Activated CD8-positive, alpha-beta memory T cell treated with anti-CD3 and anti-CD28 coated beads for 4 hours (primary cell): ENCODE measurements around the gene PARP16.

ENCODE experiments used
- DNase-seq, 2 donors: peaks; one replicate each; pipeline ENCODE4 v3.0.0-alpha.2; 2020; ENCODE audit warnings: low read depth in 2 of 2

Gene PARP16

DNA sequence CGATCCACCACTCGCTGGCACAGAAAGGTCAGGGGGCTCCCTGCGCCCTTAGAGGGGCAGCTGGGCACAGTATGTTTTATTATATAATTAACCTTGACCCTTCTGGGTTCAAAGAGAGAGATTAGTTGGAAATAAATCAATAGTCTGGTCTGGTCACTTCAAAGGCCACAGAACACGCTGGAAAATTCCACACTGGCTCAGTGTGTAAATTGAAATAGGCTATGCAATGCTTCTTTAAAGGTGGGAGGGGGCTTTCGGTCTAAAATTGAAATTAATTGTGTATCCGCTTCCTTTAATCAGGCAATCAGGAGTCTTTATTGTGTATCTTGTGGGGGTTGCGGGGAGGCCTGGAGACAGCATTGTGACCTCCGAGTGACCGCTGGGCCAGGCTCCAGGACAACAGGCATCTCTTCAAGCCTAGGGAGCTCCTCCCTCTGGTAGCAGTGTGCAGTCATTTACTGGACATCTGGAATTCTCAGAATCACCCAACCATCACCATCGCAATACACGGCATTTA, 25.8 kb upstream of the PARP16 start:
- DNase-seq, result no peak

DNA sequence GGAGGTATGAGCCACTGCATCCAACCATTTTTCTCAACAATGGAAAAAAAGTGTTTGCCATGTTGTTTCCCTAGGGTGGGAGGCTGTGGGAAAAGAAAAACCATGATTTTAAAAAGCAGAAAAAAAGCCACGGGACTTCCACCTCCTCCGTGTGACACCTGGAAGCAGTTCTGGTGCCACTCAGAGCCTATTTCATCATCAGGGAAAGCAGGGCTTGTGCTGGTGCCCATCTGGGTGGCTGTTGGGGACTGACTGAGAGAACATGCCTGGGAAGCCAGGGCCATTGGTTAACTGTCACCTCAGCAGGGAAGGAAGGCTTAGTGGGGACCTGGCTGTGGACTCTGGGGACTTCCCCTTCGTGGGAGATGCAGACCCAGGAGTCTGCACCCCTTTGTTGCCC, 25.1 kb upstream of the PARP16 start:
- no peak for DNase-seq

DNA sequence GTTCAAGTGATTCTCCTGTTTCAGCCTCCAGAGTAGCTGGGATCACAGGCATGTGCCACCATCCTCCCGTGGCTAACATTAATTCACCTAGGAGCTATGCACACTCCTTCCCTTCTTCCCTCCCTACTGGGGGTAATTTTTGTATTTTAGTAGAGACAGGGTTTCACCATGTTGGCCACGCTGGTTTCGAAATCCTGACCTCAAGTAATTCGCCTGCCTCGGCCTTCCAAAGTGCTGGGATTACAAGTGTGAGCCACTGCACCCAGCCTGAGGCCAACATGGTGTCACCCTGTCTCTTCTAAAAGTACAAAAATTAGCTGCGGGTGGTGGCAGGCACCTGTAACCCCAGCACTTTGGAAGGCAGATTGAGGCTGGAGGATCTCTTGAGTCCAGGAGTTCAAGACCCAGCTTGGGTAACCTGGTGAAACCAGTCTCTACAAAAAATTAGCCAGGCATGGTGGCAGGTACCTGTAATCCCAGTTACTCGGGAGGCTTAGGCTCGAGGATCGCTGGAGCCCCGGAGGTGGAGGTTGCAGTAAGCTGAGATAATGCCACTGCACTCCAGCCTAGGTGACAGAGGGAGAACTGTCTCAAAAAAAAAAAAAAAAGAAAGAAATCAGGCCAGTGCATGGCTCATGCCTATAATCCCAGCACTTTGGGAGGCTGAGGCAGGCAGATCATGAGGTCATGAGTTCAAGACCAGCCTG, 23.9 kb upstream of the PARP16 start:
- no peak for DNase-seq

DNA sequence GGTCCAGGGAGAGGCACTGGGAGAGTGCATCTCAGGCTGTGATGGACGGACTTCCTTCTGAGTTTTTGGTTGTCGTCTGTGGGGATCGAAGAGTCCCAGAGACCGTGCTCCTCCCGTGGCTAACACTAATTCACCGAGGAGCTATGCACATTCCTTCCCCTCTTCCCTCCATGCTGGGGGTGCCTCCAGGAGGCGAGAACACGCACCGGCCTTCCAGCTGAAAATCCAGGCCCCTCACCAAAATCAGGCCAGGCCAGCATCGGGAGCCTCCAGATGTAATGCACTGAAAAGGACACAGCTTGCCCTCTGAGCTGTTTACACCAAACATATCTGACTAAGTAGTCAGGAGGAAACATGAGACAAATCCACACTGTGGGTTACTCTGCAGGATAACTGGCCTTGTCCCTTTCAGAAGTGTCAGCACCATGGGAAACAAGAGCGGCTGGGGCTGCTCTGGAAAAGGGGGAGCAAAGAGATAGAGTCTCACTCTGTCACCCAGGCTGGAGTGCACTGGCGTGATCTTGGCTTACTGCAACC, 23.3 kb upstream of the PARP16 start:
- no peak for DNase-seq

DNA sequence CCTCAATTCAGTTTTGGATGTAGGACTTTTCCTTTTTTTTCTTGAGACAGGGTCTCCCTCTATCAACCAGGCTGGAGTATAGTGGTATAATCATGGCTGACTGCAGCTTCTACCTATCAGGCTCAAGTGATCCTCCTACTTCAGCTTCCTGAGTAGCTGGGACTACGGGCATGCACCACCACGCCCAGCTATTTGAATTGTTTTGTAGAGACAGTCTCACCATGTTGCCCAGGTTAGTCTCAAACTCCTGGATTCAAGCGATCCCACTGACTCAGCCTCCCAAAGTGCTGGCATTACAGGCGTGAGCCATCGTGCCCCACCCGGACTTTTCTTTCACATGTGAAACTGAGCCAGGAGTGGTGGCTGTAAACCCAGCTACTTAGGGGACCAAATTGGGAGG, 21.3 kb upstream of the PARP16 start:
- DNase-seq, result no peak

DNA sequence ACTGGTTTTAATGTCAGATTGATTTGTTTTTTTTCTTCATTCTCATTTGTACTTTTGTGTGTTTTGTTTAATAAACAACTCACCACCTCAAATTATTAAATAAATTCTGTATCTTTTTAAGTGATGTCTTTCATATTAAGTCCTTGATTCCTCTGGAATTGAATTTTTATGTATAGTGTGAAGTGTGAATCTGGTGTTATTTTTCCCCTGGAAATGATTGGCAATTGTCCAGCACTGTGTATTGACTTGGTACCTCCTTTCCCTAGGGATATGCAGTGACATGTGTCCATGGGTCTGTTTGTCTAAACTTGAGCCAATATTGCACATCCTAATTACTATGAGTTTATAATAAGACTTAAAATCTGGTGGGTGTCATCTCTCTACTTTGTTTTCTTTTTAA, 19.9 kb upstream of the PARP16 start:
- DNase-seq, result no peak

DNA sequence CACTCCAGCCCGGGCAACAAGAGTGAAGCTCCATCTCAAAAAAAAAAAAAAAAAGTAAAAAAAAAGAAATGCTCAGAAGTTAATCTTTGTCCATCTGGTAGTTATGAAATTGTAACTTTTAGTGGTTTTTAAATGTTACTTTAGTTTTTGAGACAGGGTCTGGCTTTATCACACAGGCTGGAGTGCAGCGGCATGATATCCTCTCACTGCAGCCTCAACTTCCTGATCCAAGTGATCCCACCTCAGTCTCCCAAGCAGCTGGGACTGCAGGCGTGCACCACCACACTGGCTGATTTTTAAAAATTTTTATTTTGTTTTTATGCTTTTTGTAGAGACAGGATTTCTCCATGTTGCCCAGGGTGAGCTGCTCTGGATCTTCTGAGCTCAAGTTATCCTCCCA, 19.1 kb upstream of the PARP16 start:
- no peak for DNase-seq

DNA sequence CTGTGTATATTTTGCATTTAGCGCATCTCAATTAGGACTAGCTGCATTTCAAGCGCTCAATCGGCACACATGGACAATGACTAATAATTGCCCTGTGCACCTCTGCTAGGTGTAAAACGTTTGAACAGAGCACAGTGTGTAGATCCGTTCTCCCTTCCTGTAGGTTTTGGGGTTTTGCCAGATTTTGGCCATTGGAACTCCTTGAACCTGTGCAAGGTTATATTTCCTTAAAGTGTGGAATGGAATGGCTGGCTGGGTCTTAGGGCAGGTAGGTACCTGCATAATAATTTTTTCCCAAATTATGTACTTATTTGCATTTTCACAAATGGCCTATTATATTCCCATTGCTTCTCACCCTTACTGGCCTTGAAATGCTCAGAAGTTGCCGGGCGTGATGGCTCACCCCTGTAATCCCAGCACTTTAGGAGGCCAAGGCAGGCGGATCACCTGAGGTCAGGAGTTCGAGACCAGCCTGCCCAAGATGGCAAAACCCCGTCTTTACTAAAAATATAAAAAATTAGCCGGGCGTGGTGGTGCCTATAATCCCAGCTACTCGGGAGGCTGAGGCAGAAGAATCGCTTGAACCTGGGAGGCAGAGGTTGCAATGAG, 18.6 kb upstream of the PARP16 start:
- no peak for DNase-seq

DNA sequence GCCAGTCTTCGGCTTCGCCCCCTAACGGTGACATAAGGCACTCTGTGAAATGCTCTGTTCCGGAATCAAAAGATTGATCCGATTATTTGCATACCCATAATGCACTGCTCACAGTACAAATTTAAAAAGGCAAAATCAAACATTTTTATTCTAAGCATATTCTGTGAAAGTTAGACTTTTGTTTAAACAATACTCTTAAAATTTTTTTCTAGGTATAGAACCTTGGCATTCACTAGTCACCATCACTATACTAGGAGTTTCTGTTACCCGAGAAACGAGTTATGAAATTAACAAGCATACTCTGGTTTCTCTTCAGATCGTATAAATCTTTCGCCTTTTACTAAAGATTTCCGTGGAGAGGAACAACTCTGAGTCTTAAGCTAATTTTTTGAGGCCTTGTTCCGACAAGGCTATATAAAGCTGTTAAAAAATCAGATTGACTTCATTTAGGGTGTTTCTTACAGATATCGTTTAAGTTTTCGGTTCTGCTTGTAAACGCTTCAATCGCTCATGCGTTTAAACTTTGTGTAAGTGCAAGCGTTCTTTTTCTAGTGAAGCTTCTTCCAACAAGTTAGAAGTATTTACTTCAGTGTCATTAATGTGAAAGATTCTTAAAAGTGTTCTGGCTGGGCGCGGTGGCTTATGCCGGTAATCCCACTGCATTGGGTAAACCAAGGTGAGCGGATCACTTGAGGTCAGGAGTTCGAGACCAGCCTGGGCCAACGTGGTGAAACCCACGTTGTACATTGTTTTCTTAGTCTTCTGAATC, 17.9 kb upstream of the PARP16 start, which contains the start of gene RNU5B-1:
TSS of gene RNU5B-1 (plus strand) at position 297 of the 769 bp plus-strand sequence.
- DNase-seq, result peak; percentile 46 to 59

DNA sequence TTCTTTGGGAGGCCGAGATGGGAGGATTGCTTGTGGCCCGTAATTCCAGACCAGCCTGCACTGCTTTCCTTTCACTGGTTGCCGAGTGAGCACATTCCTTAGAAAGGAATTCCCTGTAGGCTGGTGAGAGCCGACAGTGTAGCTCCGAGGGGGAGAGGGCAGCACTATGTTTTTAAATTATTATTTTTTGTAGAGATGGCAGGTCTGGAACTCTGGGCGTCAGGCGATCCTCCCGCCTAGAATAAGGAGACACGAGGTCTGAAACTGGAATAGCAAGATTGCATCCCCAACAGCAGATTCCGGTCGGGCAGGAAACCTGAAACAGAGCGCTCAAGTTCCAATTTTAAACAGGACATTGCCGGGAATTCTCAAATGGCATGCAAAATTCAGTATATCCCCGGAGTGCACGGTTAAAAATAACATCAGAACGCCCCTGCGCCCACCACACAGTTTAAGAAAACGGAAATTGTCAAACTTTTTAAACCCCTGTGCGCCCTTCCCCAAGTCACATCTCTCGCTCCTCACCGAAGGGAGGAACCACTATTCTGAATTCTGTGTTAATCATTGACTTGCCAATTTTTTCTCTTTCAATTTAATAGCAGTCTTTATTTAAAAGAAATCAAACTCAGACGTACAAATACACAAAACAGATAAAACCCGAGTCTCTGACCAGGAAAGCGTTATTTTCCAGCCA, 17.2 kb upstream of the PARP16 start:
- no peak for DNase-seq

DNA sequence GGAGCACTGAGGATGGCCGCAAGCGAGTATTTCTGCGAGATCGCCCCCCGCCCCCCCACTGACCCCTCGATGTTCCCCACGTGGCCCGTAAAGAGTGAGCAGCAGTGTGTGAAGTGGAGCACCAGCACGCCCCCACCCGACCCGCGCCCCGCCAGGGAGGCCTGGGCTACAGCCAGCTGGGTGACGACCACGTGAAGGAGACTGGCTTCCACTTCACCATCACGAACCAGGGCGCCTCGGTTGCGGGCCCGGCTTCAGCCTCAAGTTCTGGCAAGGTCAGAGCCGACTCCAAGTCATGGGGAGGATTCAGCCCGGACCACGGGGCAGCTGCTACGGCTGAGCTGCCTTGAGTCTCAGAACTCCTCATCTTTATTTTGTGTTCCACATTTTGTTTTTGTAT, 15.4 kb upstream of the PARP16 start:
- DNase-seq, result no peak

DNA sequence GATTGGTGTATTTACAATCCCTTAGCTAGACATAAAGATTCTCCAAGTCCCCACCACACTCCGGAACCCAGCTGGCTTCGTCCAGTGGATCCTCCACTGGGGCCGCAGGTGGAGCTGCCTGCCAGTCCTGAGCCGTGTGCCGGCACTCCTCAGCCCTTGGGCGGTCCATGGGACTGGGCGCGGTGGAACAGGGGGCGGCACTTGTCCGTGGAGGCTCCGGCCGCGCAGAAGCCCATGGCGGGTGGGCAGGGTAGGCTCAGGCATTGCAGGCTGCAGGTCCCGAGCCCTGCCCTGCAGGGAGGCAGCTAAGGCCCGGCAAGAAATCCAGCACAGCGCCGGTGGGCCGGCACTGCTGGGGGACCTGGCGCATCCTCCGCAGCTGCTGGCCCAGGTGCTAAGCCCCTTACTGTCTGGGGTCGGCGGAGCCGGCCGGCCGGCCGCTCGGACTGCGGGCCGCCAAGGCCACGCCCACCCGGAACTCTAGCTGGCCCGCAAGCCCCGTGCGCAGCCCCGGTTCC, 14.3 kb upstream of the PARP16 start:
- no peak for DNase-seq

DNA sequence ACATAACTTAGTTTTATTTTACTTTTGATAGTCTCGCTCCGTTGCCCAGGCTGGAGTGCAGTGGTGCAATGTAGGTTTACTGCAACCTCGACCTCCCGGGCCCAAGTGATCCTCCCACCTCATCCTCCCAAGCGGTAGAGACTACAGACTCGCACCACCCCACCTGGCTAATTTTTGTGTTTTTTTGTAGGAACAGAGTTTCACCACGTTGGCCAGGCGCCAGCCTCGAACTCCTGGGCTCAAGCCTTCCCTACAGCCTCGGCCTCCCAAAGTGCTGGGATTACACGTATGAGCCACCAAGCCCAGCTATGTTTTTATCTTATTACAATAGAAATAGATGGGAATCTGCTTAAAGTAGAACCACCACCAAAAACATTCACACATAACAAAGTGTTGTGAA, 12.0 kb upstream of the PARP16 start:
- no peak for DNase-seq

DNA sequence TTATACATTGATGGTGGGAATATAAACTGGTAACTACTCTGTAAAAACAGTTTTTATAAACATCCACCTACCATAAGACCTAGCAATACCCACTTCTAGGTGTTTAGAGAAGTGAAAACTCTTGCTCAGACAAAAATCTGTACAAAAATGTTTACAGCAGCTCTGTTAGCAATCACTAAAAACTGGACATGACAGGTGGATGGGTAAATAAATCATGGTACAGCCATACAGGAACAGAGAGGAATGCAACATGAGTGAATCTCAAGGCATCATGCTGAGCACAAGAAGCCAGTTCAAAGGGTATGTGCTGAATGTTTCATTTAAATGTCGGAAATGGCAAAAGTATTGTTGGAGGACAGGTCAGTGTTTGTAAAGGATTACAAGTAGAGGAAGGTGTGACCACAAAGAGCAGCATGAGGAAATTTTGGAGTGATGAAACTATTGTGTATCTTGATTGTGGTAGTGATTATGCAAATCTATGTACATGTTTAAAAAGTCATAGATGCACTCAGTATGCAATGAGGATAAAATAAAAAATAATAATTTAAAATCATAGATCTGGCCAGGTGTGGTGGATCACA, 6.3 kb upstream of the PARP16 start:
- DNase-seq, result no peak

DNA sequence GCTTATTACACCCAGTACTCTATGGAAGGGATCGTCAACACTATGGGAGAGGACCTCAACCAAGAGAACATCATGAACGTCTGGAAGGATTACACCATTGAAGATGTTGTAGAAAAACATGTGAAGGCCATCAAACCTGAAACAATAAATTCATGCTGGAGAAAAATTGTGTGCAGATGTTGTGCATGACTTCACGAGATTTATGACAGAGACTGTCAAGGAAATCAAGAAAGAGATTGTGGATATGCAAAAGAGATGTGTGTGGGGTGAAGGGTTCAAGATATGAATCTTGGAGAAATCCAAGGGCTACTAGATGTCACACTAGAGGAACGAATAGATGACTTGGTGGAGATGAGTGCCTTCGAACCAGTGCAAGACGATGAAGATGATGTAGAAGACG, 3.5 kb upstream of the PARP16 start:
- DNase-seq, result no peak

DNA sequence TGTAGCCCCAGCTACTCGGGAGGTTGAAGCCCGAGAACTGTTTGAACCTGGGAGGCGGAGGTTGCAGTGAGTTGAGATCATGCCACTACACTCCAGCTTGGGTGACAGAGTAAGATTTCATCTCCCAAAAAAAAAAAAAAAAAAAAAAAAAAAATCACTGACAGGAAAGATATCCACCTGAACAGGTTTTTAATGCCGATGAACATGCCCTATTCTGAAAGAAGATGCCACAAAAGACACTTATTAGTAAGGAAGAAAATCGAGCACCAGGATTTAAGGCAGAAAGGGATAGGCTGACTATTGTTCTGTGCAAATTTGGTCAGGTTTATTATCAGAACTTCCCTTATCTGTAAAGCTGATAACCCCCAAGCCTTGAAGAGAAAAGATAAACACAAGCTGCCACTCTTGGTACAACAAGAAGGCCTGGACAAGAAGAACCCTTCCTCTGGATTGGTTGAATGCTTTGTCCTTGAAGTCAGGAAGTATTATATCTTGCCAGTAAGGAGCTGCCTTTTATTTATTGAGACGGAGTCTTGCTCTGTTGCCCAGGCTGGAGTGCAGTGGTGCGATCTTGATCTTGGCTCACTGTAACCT, 2.7 kb upstream of the PARP16 start:
- DNase-seq, result no peak

DNA sequence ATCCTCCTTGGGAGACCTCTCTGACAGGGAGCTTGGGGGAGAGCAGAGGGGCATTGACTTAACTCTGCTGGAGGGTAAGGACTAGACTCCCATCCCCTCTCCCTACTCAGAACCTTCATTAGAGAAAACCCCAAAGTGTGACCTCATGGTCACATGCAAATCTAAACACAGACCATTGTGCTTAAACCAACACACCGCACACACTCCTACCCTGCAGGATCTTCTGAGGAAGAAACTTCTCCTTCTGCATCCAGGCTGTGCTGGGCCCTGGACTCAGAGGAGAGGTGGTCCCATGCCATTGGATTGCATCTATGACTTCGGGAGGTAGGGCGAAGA, 805 bp upstream of the PARP16 start:
- DNase-seq, result no peak

DNA sequence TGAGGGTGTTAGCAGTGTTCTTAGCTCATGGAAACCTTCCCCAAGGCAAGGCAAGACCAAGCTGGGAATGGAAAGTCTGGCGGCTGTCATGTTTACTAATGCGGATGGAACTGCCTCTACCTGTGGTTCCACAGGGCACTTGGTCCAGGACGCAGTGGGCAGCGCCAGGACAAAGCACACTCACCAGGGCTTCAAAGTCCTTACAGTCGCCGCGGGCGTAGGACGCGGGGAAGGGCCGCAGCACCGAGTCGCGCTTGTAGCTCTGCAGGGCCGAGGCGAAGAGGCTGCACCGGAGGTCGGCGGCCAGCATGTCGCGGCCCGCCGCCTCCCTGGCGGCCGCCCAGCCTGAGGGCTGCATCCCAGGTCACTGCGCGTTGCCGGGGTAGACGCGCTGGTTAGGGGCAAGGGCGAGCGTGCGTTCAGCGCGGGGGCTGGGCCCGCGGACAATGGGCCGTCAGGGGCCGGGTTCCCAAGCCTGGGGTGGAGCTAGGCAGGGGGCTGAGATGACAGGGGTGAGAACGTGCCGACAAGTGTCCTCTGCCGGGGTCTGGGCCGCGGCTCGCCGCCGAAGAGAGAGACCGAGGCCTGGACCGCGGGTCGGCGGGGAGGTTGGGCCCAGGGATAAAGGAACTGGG, 497 bp downstream of the PARP16 start:
- no peak for DNase-seq

DNA sequence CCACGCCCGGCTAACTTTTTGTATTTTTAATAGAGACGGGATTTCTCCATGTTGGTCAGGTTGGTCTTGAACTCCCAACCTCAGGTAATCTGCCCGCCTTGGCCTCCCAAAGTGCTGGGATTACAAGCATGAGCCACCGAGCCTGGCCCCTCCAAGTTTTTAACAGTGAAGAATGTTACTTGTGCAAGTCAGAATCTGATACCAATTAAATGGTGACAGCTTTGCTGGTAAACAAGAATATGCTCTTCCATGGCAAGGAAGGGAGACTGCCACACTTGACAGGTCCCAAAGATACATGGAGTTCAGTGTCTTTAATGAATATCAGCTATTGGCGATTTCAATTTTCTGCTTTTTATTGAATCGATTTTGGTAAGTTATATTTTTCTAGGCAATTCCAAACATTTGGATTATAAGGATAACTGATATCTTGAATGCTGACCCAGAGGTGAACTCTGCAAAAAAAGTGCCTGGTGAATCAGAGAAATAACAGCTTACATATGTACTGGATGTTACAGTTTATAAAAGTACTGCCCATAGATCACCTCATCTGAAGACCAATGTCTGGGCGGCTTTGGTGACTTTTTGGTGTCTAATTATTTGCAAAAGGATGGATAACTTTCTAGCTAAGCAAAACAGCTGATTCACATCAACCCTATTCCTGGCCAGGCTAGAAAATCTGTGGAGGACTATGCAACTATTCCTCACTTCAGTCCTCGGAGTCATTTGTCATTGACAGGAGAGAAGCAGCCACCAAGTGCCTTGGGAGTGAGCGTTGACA, 1.2 kb downstream of the PARP16 start:
- no peak for DNase-seq

DNA sequence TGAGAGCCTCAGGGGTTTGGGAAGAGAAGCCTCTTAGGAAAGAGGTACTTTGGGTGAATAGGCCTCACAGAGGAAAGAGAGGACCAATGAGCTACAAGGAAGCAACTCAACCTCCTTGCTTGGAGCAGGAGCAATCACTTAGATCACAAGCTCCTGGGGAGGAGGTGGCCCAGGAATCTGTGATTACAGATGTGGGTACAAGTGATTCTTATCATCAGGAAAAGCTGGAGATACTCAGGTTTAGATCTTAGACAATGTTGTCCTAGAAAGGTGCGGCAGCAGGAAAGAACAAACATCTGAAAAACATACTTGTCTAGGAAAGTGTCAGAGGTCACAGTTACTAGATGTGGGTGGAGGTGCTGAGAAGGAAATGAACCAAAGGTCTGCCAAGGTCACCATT, 8.2 kb downstream of the PARP16 start:
- DNase-seq, result no peak
